GM19468 (cell line): ENCODE measurements around the gene AKR1D1.

Source experiments
- ATAC-seq: cut with Tn5 transposase; IDR thresholded peaks from one replicate; pipeline ENCODE4 v1.9.1; 2021; ENCODE audit warnings: mild to moderate bottlenecking, moderate library complexity, moderate number of reproducible peaks; ENCODE audit not compliant: unreplicated experiment; ENCODE audit errors: extremely low read depth

AKR1D1 gene

DNA sequence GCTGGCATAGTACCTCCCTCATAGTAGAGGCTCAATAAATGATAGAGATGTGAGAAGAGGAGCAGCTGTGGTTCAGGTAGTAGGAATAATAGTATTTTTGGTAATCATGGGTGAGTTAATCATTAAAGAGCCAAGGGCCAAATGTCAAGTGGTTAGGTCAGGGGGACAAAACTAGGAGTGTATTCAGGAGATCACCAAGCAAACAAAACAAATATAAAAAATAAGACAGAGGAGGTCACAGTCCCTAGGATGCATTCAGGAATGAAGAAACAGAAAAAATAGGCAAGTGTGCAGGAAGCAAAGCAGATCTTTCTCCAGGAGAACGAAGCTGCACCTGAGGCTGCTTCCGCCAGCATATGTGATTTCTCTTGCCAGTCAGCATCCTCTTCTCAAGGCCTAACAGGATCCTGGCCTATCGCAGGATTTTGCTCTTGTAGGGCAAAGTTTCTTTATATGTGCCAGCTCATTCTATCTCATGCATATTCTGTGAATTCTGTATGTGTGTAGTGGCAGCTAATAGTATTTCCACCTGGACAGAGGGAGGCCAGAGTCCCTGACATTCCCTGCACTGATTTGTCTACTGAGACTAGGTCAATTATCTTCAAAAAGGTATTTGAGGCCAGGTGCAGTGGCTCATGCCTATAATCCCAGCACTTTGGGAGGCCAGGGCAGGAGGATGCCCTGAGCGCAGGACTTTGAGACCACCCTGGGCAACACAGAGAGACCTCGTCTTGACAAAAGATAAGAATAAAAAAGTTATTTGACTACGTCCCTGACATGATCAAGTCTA is 82.7 kb downstream of the AKR1D1 start:
- no peak for ATAC-seq

- ATAC-seq, result peak; percentile 98
These were observed 85.4 kb downstream of the AKR1D1 start for GRCh38 chr7:138161600-138162081.

DNA sequence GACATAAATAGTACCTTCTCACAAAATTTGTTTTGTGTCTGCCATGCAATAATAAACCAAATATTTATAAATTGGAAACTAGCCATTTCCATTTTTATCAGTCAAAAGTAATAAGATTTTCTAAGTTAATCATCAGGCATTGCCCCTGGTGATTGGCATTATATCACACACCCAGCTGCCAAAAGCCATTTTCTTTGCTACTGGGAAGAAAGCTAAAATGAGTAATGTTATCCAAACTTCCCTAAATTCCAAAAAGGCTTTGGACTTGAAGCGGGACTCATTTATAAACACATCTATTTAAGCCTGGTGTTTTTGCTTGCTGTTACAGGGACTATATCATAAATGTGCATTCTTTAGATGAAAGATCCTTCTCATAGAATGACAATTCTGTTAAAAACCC is 86.0 kb downstream of the AKR1D1 start:
- no peak for ATAC-seq

DNA sequence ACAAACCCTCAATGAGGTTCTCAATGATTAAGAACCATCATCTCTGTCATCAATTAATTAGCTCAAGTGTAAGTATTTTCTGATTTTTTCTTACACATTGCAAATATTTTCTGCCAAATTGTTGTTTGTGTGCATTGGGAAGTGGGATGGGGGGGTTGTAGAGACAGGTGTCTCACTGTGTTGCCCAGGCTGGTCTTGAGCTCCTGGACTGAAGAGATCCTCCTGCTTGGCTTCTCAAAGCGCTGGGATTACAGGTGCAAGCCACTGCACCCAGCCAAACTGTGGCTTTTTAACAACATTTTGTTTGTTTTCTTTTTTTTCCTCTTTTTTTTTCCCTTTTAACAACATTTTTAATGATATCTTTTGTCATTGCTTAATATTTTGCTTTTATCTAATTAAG is 87.5 kb downstream of the AKR1D1 start:
- ATAC-seq, result no peak

DNA sequence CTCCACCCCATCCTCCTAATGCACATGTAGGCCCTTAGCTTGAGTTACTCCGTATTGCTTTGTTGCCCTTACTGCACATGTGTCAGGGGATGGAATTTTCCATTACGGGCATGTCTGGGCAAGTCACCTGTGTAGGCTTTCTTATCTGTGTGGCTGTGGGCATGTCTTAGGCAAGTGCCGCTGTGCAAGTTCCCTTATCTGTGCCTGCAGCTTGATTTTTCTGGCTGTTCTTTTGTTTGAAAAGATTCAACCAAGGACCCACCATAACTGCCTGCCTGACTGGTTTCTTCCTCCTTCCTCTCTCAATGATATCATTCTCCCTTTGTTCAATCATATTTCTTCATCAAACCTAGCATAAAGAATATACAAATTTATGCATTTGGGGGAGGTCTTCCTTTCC is 88.5 kb downstream of the AKR1D1 start:
- no peak for ATAC-seq

DNA sequence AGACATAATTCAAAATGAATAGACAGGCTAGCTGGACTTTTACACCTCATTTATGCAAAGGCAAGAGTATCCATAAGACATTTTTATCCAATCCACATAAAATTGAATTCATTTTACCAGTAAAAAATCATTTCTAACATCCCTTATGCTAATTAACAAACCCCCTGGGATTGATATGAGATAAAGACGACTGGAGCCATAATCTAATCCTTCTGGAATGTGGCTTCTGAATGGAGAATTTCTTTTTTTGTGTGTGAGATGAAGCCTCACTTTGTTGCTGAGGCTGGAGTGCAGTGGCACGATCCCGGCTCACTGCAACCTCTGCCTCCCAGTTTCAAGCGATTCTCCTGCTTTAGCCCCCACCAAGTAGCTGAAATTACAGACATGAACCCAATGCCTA is 90.4 kb downstream of the AKR1D1 start:
- ATAC-seq, result no peak

GRCh38 chr7:138167222-138167621 is 91.0 kb downstream of the AKR1D1 start:
- no peak for ATAC-seq

DNA sequence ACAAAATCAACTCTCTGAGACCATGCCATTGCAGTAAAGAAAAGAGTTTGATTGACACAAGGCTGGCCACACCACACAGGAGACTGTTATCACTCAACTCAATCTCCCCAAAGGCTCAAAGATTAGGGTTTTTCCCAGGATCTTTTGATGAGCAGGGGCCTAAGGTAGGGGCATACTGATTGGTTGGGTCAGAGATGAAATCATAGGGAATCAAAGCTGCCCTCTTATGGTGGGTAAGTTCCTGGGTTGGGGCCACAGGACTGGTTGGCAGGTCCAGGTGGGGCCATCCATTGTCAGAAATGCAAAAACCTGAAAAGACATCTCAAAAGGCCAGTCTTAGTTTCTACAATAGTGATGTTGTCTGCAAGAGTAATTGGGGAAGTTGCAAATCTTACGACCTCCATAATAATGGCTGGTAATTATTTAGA is 91.6 kb downstream of the AKR1D1 start:
- ATAC-seq, result no peak
